ENCODE data around the gene PHACTR3.

Gene PHACTR3

GRCh38 chr20:59574308-59574707 is 30.0 kb upstream of the PHACTR3 start:
- no peak for DNase-seq

DNA sequence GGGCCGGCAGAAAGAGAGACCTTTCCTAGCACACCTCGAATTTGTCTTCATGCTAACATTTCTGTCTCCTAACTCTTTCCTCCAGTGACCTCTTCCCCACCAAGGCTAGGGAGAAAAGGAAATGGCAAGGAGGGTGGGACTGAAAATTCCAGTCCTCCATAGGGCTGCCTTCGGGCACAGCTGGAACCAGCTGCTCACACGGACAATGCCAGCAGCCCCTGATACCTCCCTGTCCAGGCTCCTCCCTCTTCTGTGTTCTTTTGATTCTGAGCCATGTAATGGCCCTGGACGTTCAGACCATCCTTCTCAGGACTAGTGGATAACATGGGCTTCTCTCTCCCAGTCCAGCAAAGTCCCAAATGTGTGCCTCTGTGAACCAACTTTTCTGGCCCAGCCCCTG is 29.1 kb upstream of the PHACTR3 start:
- no peak for DNase-seq

- no peak for DNase-seq
Observed at GRCh38 chr20:59575653-59576052, 28.7 kb upstream of the PHACTR3 start.

DNA sequence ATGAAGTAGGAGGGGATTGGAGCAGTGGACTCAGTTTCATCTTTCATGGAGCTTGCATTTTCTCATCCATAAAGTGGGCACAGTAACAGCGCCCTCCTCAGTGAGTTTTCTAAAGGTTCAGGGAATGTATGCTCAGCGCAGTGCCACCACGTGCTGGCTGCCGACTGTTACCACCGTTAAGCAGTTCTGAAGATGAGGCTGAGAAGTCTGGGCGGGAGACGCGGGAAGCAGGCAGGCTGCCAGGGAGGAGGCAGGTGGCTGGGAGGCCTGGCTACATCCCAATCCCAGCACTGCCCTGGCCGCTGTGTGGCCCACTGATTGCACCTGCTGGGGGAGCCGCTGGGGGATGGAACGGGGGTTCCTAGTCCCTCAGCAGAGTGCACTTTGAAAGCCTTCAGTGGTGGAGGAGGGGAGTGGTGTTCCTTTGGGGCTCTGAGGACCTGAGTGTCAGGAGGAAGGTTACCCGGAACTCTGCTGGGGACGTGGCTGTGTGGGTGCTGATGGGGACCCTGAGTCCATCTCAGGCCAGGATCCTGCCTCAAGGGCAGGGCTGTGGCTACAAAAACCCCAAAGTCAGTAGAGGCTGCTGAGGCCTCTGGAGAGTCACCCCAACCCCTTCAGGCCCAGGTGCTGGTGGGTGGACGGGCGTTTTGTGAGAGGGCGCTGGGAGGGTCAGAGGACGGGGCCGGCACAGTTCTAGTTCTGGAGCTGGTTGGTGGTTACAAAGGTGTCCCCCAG is 28.0 kb upstream of the PHACTR3 start:
- DNase-seq, result no peak

DNA sequence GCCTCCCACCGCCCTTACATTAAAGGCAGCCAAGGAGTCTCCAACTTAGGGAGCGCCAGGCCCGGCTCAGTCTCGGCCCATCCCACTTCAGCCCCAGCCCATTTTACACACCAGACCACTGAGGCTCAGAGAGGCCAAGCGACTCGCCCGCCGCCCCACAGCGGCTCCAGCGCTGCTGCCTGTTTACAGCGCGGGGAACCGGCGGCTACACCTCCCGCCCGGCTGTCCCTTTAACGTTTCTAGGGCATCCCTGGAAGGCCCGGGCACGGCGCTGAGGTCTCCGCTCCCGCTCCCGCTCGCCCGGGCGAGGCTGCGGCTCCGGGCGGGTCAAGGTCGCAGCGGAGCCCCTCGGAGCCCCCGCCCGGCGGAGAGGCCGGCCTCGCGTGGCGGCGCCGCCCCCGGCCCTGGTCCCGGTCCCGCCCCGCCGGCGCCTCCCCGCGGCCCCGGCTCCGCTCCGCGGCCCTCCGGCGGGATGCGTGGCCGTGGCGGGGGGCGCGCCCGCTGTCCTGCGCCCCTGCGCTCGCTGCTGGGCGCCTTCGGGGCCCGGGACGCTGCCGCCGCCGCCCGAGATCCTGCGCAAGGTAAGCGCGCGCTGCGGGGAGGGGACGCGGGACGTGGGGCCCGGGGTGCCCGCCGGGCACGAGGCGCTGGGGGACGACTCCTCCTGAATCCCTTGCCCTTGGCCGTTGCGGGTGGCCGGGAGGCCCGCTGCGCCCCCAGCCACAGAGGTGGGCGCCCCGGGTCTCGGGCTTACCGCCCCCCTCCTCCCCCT is 27.1 kb upstream of the PHACTR3 start:
- DNase-seq, result no peak

- DNase-seq, result no peak
Observed at GRCh38 chr20:59577809-59578435, 26.4 kb upstream of the PHACTR3 start.

DNA sequence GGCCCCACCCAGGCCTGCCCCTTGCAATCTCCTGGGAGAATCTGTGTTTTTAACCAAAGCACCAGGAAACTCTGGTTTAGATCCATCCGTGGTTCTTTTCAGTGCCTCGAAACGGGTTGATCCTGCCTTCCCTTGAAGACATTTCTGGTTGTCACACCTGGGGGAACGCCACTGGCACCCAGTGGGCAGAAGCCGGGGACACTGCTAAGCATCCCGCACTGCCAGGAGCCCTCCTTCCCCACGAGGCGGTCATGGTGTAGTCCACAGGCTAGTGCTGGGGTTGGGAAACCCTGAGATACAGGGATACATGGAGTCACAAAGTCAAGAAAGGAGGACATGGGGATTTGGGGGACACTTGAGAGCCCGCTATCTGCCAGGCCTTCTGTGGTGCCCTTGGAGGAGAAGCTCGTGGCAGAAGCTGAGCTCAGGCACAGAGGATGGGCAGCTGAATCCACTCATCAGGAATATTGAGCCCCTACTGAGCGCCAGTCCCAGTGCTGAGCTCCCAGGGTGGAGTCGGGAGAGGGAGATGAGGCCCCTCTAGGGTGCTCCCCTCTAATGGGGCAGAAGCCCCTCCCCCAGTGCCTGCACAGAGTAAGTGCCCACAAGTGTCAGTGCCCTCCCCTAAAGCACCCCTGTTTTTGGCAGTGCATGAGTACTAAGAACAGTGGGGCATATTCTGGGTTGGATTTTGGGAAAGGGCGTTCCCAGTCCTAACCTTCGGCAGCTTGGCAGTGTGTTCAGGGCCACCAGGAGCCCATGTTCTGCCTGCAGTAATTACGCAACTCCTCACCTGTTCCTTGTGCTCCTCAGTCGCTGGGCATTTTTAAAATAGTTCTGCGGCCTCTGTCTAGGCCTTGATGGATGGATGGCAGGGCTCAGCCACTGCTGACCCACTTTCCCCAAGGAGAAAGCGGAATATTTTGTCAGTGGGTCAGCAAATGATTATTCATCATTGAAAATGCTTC is 25.6 kb upstream of the PHACTR3 start:
- DNase-seq, result no peak

DNA sequence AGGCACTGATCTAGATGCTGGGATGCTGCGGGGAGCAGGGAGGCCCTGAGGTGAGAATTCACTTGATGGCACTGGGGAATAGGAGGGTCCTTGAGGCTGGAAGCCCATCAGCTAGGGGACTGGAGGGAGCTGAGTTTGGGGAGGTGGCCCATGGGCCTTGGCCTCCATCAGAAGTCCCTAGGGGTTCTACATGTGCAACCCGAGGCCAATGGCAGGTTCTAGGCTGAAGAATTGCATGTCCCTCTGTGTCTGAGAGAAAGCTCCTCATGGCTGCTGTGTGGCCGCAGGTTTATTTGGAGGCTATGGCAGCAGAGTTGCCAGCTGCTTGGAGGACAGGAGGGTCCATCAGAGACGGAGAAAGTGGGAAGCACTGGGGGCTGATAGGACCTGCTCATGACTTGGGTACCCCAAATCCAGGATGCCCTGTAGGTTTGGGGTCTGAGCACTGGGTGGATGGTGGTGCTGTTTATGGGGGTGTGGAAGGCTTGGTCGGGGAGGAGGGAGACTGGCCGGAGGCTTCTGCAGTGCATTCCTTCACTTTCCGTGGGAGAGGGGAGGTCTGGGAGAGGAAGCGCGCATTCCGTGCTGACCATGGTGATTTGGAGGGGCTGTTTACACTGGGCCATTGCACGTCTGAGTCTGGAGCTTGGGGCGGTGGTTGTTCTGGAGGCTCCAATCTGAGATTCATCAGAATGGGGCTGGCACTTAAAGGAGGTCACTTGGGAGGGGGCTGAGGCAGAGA is 24.8 kb upstream of the PHACTR3 start:
- DNase-seq, result no peak

GRCh38 chr20:59580146-59580946 is 24.0 kb upstream of the PHACTR3 start:
- no peak for DNase-seq

DNA sequence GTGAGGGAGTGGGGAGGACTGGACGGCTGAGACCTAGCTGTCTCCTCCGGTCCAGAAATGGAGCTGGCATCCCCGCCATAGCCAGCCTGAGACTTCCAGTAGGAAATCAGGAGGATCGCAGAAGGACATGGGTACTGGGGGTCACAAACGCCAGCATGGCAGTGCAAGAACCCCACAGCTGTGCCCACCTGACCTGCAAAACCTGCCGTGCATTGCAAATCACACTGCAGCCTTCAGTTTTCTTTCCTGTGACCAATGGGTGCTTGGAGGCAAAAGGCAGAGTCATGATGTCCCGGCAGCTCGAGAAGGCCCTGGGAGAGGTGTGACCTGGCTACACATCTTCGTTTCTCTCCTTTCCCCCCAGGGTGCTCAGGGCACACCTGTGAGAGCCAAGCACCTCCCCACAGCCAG is 23.3 kb upstream of the PHACTR3 start:
- DNase-seq, result no peak

GRCh38 chr20:59581993-59582679 is 22.2 kb upstream of the PHACTR3 start:
- no peak for DNase-seq

- DNase-seq, result no peak
Observed at GRCh38 chr20:59583428-59584277, 20.7 kb upstream of the PHACTR3 start.

DNA sequence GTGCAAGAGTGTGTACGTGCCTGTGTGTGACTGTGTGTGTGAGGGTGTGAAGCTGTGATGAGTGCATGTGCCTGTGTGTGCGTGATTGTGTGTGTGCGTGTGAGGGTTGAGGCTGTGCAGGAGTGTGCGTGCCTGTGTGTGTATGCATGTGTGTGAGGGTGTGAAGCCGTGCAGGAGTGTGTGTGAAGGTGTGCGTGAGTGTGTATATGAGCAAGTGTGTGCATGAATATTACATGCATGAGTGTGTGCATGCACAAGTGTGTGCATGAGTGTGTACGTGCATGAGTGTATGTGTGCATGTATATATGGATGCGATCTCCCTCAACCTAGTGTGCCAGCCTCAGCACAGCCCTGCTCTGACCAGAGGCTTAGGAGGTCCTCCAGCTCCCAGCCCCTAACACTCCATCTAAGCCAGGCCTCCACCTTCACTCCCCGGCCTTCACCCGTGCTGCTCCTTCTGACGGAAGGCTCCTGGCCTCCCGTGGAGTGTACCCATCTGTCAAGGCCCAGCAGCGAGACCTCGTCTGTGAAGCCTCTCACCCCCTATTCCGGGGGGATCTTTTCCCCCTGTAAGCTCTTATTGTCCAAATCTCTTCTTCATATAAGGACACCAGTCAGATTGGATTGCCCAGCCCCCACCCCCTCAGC is 19.9 kb upstream of the PHACTR3 start:
- no peak for DNase-seq

DNA sequence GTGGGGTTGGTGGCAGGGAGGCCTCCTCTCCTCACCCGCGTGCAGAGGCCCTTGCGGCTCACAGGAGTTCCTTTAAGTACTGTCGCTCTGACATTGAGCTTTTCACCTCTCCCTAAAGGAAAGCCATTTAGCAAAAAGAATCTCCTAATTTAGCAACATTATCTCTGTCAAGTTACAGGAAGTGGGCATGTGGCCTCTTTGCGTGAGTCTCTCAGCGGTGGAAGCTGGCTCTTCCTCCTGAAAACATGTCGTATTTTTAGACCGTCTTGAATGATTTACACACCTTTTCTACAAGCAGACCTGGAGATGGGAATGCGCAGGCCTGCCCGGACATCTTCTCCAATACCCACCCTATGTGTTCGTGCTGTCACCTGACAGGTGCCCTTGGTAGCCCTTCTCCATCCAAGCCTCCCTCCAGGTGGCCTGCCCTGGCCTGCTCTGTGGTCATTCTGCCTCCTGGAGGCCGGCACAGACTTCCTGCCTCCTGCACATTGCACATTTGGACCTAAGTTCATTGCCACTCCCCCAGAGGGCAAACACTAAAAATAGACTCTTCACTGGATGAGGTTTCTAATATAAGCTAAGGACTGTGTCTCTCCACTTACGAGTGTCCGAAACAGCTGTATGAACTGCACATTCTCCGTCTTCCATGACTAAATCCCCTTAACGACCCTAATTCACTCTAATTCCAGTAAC is 18.5 kb upstream of the PHACTR3 start:
- no peak for DNase-seq

DNA sequence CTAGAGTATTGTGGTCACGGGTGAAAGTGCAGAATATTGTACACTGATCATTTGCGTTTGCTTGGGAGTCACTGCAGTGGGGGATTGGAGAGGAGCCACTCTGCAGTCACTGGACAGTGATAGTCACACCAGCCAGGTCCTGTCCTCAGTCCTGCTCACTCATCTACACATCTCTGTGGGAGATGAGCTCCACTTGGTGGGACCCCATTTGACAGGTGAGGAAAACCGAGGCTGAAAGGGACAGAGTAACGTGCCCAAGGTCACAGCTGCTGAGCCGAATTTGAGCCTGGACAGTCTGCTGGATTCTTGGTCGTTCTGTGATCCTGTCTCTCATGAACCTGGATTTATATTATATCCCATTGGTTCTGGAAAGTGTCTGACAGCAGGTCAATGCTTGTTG is 17.7 kb upstream of the PHACTR3 start:
- no peak for DNase-seq

- no peak for DNase-seq
Observed at GRCh38 chr20:59587570-59587969, 16.8 kb upstream of the PHACTR3 start.

DNA sequence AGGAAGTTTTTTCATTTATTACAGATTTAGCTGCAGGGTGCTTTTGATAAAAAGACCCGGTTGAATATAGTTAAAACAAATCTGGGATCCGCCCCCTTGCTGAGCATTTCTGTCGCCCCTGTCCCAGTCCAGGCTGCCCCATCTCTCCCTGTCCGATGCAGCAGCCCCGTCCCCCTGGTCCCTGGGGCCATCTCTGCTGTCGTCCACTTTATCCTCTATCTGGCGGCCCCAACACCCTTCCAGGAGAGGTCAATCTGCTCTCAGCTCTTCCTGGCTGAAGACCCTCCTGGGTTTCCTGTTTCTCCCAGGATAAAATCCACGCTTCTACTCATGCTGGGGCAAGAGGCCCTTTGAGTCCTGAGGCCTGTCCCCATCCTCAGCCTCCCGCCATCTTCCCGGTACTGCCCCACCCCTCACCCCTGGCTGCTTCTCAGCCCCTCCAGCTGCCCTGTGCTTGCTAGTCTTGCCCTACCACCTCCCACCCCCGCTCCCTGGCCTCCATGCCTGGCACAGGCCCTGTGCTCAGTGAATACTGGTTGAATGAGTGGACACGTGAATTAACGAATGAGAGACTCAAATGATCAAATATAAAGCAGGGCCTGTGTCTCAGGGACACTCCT is 16.0 kb upstream of the PHACTR3 start:
- no peak for DNase-seq

All from activated CD8-positive, alpha-beta memory T cell treated with anti-CD3 and anti-CD28 coated beads, Interleukin-2, amount 50 U/mL, for 4 hours (primary cell).